K562 (cell line): ENCODE measurements around the gene SELENOW. TPM values are rescaled to one million over a fixed set of nuclear protein-coding genes. Genes with fewer than 3 reads are reported as not detected.
A peak's percentile ranks its signal among the peaks of the same experiment; 100 is the strongest.

ENCODE experiments used
- CCNT2 ChIP-seq: IDR thresholded peaks from 2 replicates; pipeline ENCODE4 v1.6.1; 2011; ENCODE audit warnings: borderline replicate concordance, low read depth, mild to moderate bottlenecking, moderate library complexity, mixed read lengths, low read length; ENCODE audit not compliant: insufficient read length; ENCODE audit errors: extremely low read depth
- GATAD2A ChIP-seq: fragments of 450-650 bp; IDR thresholded peaks from 2 replicates; pipeline ENCODE4 v1.6.1; 2017
- HDAC2 ChIP-seq: fragments of 450-650 bp; IDR thresholded peaks from 2 replicates; pipeline ENCODE4 v1.6.1; 2016; ENCODE audit warnings: mild to moderate bottlenecking
- RBM39 ChIP-seq: fragments of 200-400 bp; formaldehyde crosslinking; optimal IDR thresholded peaks from 2 replicates; pipeline ENCODE3; 2018; ENCODE audit warnings: low read depth, low read length
- REST ChIP-seq, 2 experiments: fragments of 450-650 bp; formaldehyde crosslinking in 1 of 2; IDR thresholded peaks; 2 replicates each; pipeline versions ENCODE4 v1.4.0 to v1.6.1; 2014 to 2020; ENCODE audit warnings: mild to moderate bottlenecking in 2 of 2, borderline replicate concordance in 1 of 2, low read depth in 1 of 2
- RNF2 ChIP-seq: sonication (generic); IDR thresholded peaks from 2 replicates; pipeline ENCODE4 v1.6.1; 2016
- TBP ChIP-seq: optimal IDR thresholded peaks from 2 replicates; pipeline ENCODE3; 2011; ENCODE audit warnings: low read depth, low read length, improper control_type of control experiment
- USF2 ChIP-seq: sonication (generic); formaldehyde crosslinking; IDR thresholded peaks from 2 replicates; pipeline ENCODE4 v1.5.0; 2020; ENCODE audit warnings: missing genetic modification reagents
- XRCC4 ChIP-seq: IDR thresholded peaks from one replicate; pipeline ENCODE4 v1.6.1; 2011; ENCODE audit not compliant: insufficient read depth, insufficient read length; ENCODE audit errors: extremely low read depth
- ZBTB26 ChIP-seq: fragments of 450-650 bp; formaldehyde crosslinking; IDR thresholded peaks from 2 replicates; pipeline ENCODE4 v1.4.0; 2022; ENCODE audit warnings: missing genetic modification characterization
- ZNF384 ChIP-seq: IDR thresholded peaks from 2 replicates; pipeline ENCODE4 v1.6.1; 2012; ENCODE audit warnings: low read depth, low read length, improper control_type of control experiment
- ZNF398 ChIP-seq: fragments of 250-450 bp; sonication (Bioruptor Pico); IDR thresholded peaks from 2 replicates; pipeline ENCODE4 v1.8.0; 2021; ENCODE audit warnings: moderate library complexity, mild to moderate bottlenecking, inconsistent platforms
- ZNF655 ChIP-seq: fragments of 250-450 bp; sonication (Bioruptor Pico); IDR thresholded peaks from 2 replicates; pipeline ENCODE4 v1.5.0; 2021
- polyA plus RNA-seq, 8 experiments: library from polyadenylated mRNA; depleted of rRNA in 4 of 8; stranded (reverse) in 5 of 8; unstranded in 3 of 8; fragments of >200 nt; fragmentation: Nextera tagmentation in 2 of 8; fragmentation: Illumina TruSeq in 1 of 8; extraction: Ambion mirVana in 2 of 8; extraction: Trizol in 1 of 8; gene quantifications; 2 replicates each; pipeline versions ENCODE4 v1.2.1 to v1.2.3, GENCODE V29; 2011 to 2014; ENCODE audit warnings: inconsistent platforms in 1 of 8, missing spikeins in 1 of 8
- total RNA-seq, 7 experiments: library from RNA; depleted of rRNA in 6 of 7; stranded (reverse); fragments of >200 nt in 6 of 7; fragmentation: Illumina TruSeq in 2 of 7; extraction: Trizol in 2 of 7; gene quantifications; 2 replicates each; pipeline versions ENCODE4 v1.2.1 to v1.2.3, GENCODE V29; 2011 to 2021; ENCODE audit warnings: low replicate concordance in 1 of 7

The SELENOW gene
- total and polyA plus RNA-seq, 9 of the 15 experiments (the other 6 are each of a cell fraction or from before 2014, with no cell fraction given): 91.9 to 279 (median 156) TPM

- TF ChIP-seq ZBTB26 (CRISPR knock-in tag): no peak
- peak; percentile 47 for TF ChIP-seq CCNT2
- no peak for TF ChIP-seq USF2 (CRISPR knock-in tag)
- TF ChIP-seq ZNF655 (CRISPR knock-in tag): no peak
- TF ChIP-seq XRCC4: no peak
- peak; percentile 85 for TF ChIP-seq HDAC2
- no peak for TF ChIP-seq RBM39
- no peak for TF ChIP-seq ZNF384
- TF ChIP-seq RNF2: no peak
- peak; percentile 95 for TF ChIP-seq TBP
- no peak for TF ChIP-seq REST (IDR thresholded peaks at IDR 0.05; ENCODE audit: borderline replicate concordance)
- no peak for TF ChIP-seq REST (CRISPR knock-in tag; IDR thresholded peaks at IDR 0.05; ENCODE audit: low read depth)
- TF ChIP-seq GATAD2A: no peak
- no peak for TF ChIP-seq ZNF398 (CRISPR knock-in tag)
Observed at GRCh38 chr19:47745010-47745901, 33.2 kb upstream of the SELENOW start, which contains the start of gene NOP53 (continued).
